ENCODE data around the gene ATP6V0E1. TPM values are rescaled to one million over a fixed set of nuclear protein-coding genes. Genes with fewer than 3 reads are reported as not detected.

The ATP6V0E1 gene
- total RNA-seq, 1 experiment from 2014 or later: 84.6 TPM

- Histone ChIP-seq H3K9me2 (ENCODE audit: insufficient read depth) (no peaks in the 10 kb centered on the region), H4K20me1 (ENCODE audit: insufficient read depth) (no peaks in the 10 kb centered on the region), H2AFZ (ENCODE audit: low read depth, low read length, poor library complexity, severe bottlenecking) (no peak overlapping the region), H3K9ac (ENCODE audit: low read length) (no peak overlapping the region), H3K9me3 (ENCODE audit: control insufficient read depth in 1 of 2, insufficient read depth in 1 of 2, low read depth in 1 of 2, low read length in 2 of 2) (no peaks in the 10 kb centered on the region), H3K4me2 (ENCODE audit: low read length) (no peak overlapping the region), H3K4me3 (replicated peaks in 1 of 2; ENCODE audit: low read depth in 1 of 2, low read length in 2 of 2) (no peak overlapping the region), H3K4me1 (ENCODE audit: control insufficient read depth in 1 of 2, insufficient read depth in 2 of 2, low read length in 2 of 2) (no peaks in the 10 kb centered on the region), H3K27ac (ENCODE audit: low read depth, low read length) (no peak overlapping the region), H3K36me3 (ENCODE audit: control insufficient read depth in 1 of 2, insufficient read depth in 2 of 2, low read length in 2 of 2) (no peaks in the 10 kb centered on the region), H3K79me2 (ENCODE audit: insufficient read depth, low read length) (no peaks in the 10 kb centered on the region), H3K27me3 (ENCODE audit: insufficient read depth, low read length) (no peaks in the 10 kb centered on the region)
- no peak for ATAC-seq
- ChIA-PET RAD21 (ENCODE audit: low non-redundant PET in 1 of 2, low total read pairs in 2 of 2, uncharacterized antibody in 2 of 2, unreplicated experiment in 2 of 2) (no interaction called here), POLR2A (no interaction called here), CTCF (no interaction called here)
- no peak for DNase-seq (ENCODE audit: low read depth, low spot score)
- no TSS peak for BruUV-seq (replicated peaks)
- intact Hi-C loops (cut with micrococcal nuclease): no loop called here
- TF ChIP-seq SIN3A (IDR thresholded peaks at IDR 0.05; ENCODE audit: low read depth): no peak
- TF ChIP-seq CBX3 (IDR thresholded peaks at IDR 0.05; ENCODE audit: low read depth): no peak
- TF ChIP-seq SRF (IDR thresholded peaks at IDR 0.05; ENCODE audit: low read depth): no peak
- no peak for TF ChIP-seq ATF3 (IDR thresholded peaks at IDR 0.05)
- TF ChIP-seq POLR2AphosphoS5 (IDR thresholded peaks at IDR 0.05; ENCODE audit: low read depth, low read length): no peak
- no peak for TF ChIP-seq CEBPB (IDR thresholded peaks at IDR 0.05; ENCODE audit: low read depth)
- TF ChIP-seq ZFX (IDR thresholded peaks at IDR 0.05): no peak
- TF ChIP-seq RAD21 (IDR thresholded peaks at IDR 0.05; ENCODE audit: low read depth): no peak
- no peak for TF ChIP-seq POLR2A (IDR thresholded peaks at IDR 0.05; ENCODE audit: borderline replicate concordance, extremely low read depth, insufficient read depth, insufficient read length)
- TF ChIP-seq TCF7L2 (IDR thresholded peaks at IDR 0.05; ENCODE audit: borderline replicate concordance, extremely low read depth, insufficient read depth, insufficient read length): no peak
Measured at GRCh38 chr5:172975289-172975688, 8.3 kb upstream of the ATP6V0E1 start.

- no peak for ATAC-seq
- intact Hi-C loops (cut with micrococcal nuclease): loop anchor here (2.0 to 5.0 kb wide), 2 partner anchors 223 to 303 kb away; no protein-coding TSS in a partner anchor
Measured at GRCh38 chr5:172979778-172980177, 3.8 kb upstream of the ATP6V0E1 start.

More at GRCh38 chr5:172979778-172980177, 3.8 kb upstream of the ATP6V0E1 start:
- Histone ChIP-seq H4K20me1 (ENCODE audit: insufficient read depth) (no peaks in the 10 kb centered on the region), H3K27me3 (ENCODE audit: insufficient read depth, low read length) (no peaks in the 10 kb centered on the region), H3K9me2 (ENCODE audit: insufficient read depth) (no peaks in the 10 kb centered on the region), H3K36me3 (ENCODE audit: control insufficient read depth in 1 of 2, insufficient read depth in 2 of 2, low read length in 2 of 2) (no peaks in the 10 kb centered on the region), H3K27ac (ENCODE audit: low read depth, low read length) (no peak overlapping the region), H3K79me2 (ENCODE audit: insufficient read depth, low read length) (peaks cover 12% of the 10 kb centered on the region), H3K4me2 (ENCODE audit: low read length) (no peak overlapping the region), H3K4me1 (ENCODE audit: control insufficient read depth in 1 of 2, insufficient read depth in 2 of 2, low read length in 2 of 2) (peaks cover 0 to 10% of the 10 kb centered on the region in 2 experiments; a peak in 1 of 4 replicates), H3K9ac (ENCODE audit: low read length) (no peak overlapping the region), H3K9me3 (ENCODE audit: control insufficient read depth in 1 of 2, insufficient read depth in 1 of 2, low read depth in 1 of 2, low read length in 2 of 2) (no peaks in the 10 kb centered on the region), H3K4me3 (replicated peaks in 1 of 2; ENCODE audit: low read depth in 1 of 2, low read length in 2 of 2) (no peak overlapping the region), H2AFZ (ENCODE audit: low read depth, low read length, poor library complexity, severe bottlenecking) (no peak overlapping the region)
- ChIA-PET POLR2A (interaction anchor here (0.6 kb wide), 1 partner anchor 29 kb away, joined by 3 read pairs; no protein-coding TSS in a partner anchor), RAD21 (ENCODE audit: low non-redundant PET in 1 of 2, low total read pairs in 2 of 2, uncharacterized antibody in 2 of 2, unreplicated experiment in 2 of 2) (no interaction called here), CTCF (interaction anchor here (0.7 to 1.3 kb wide), 2 partner anchors 273 to 636 kb away, joined by 3 read pairs; no protein-coding TSS in a partner anchor)
- no peak for DNase-seq (ENCODE audit: low read depth, low spot score)
- TF ChIP-seq CEBPB (IDR thresholded peaks at IDR 0.05; ENCODE audit: low read depth): no peak
- TF ChIP-seq EZH2phosphoT487 (IDR thresholded peaks at IDR 0.05; ENCODE audit: borderline replicate concordance): no peak
- no peak for TF ChIP-seq POLR2A (IDR thresholded peaks at IDR 0.05; ENCODE audit: borderline replicate concordance, extremely low read depth, insufficient read depth, insufficient read length)
- no peak for TF ChIP-seq CTCF (IDR thresholded peaks at IDR 0.05 in 2 of 3, conservative IDR thresholded peaks at IDR 0.05 in 1 of 3; ENCODE audit: borderline replicate concordance in 1 of 3, insufficient read depth in 1 of 3, low read depth in 2 of 3, low read length in 2 of 3)
- TF ChIP-seq SIN3A (IDR thresholded peaks at IDR 0.05; ENCODE audit: low read depth): no peak
- no peak for TF ChIP-seq ZFX (IDR thresholded peaks at IDR 0.05)
- no peak for TF ChIP-seq YY1 (IDR thresholded peaks at IDR 0.05; ENCODE audit: extremely low read depth, insufficient replicate concordance, low read depth, low read length)
- no peak for TF ChIP-seq MAX (IDR thresholded peaks at IDR 0.05)
- TF ChIP-seq ATF3 (IDR thresholded peaks at IDR 0.05): no peak
- TF ChIP-seq EZH2 (IDR thresholded peaks at IDR 0.05): no peak
- no peak for TF ChIP-seq EGR1 (IDR thresholded peaks at IDR 0.05; ENCODE audit: low read depth)
- TF ChIP-seq ZNF274 (IDR thresholded peaks at IDR 0.05; ENCODE audit: low read depth, low read length): no peak
- no peak for TF ChIP-seq TCF7L2 (IDR thresholded peaks at IDR 0.05; ENCODE audit: borderline replicate concordance, extremely low read depth, insufficient read depth, insufficient read length)
- no TSS peak for BruUV-seq (replicated peaks)

Measured in HCT116 (cell line).